HAP-1 (cell line): ENCODE results near the gene PLA2G4F.
"Not testable (repeated sequence)": the region's sequence is repeated elsewhere in the genome, so short reads cannot be mapped to it uniquely, and the experiment has no call there.

ENCODE experiments used
- DNase-seq, 2 experiments: peaks; one replicate each; pipeline ENCODE4 v3.0.0-alpha.2; 2016 to 2020; ENCODE audit warnings: low spot score in 2 of 2
- H3K27me3 ChIP-seq: fragments of 250-450 bp; sonication (Bioruptor Pico); 2 replicates; pipeline ENCODE4 v1.5.1; 2020; ENCODE audit warnings: low read depth, mild to moderate bottlenecking, moderate library complexity
- H3K36me3 ChIP-seq: fragments of 250-450 bp; sonication (Bioruptor Pico); replicated peaks from 2 replicates; pipeline ENCODE4 v1.5.1; 2020; ENCODE audit warnings: mild to moderate bottlenecking
- H3K4me1 ChIP-seq: fragments of 250-450 bp; sonication (Bioruptor Pico); 2 replicates; pipeline ENCODE4 v1.5.1; 2020; ENCODE audit warnings: mild to moderate bottlenecking
- H3K4me3 ChIP-seq: fragments of 250-450 bp; sonication (Bioruptor Pico); 2 replicates; pipeline ENCODE4 v1.5.1; 2020; ENCODE audit warnings: mild to moderate bottlenecking, moderate library complexity
- H3K9me3 ChIP-seq: fragments of 250-450 bp; sonication (Bioruptor Pico); 2 replicates; pipeline ENCODE4 v1.5.1; 2020; ENCODE audit warnings: mild to moderate bottlenecking, moderate library complexity
- in situ Hi-C: fragments of 300-500 bp; cut with MboI; formaldehyde crosslinking; loops from 3 replicates; pipeline ENCODE4 v1.14.3; 2020; ENCODE audit warnings: low sequenced_read_pairs, inconsistent platforms, mixed read lengths

Gene PLA2G4F

GRCh38 chr15:42101861-42102260, 54.6 kb downstream of the PLA2G4F start:
- Histone ChIP-seq H3K36me3 (no peaks in the 10 kb centered on the region), H3K4me3 (no peak overlapping the region), H3K9me3 (no peaks in the 10 kb centered on the region), H3K4me1 (no peaks in the 10 kb centered on the region), H3K27me3 (no peaks in the 10 kb centered on the region)
- in situ Hi-C loops: no loop called here
- DNase-seq: no peak

GRCh38 chr15:42100021-42100800, 56.2 kb downstream of the PLA2G4F start:
- Histone ChIP-seq H3K9me3 (no peaks in the 10 kb centered on the region), H3K36me3 (no peaks in the 10 kb centered on the region), H3K4me1 (no peaks in the 10 kb centered on the region), H3K27me3 (no peaks in the 10 kb centered on the region), H3K4me3 (no peak overlapping the region)
- in situ Hi-C loops: no loop called here
- DNase-seq: no peak

- in situ Hi-C loops: no loop called here
- no peak for DNase-seq
- H3K27me3 ChIP-seq: no peaks in the 10 kb centered on the region
- H3K4me3 ChIP-seq: no peak overlapping the region
- no peaks in the 10 kb centered on the region for H3K36me3 ChIP-seq
- H3K4me1 ChIP-seq: peaks cover 4% of the 10 kb centered on the region; the same call in 1 of the 2 replicates
- no peaks in the 10 kb centered on the region for H3K9me3 ChIP-seq
Measured at GRCh38 chr15:42097018-42097417, 59.4 kb downstream of the PLA2G4F start.

- in situ Hi-C loops: no loop called here
- H3K27me3 ChIP-seq: no peaks in the 10 kb centered on the region
- no peak within 1 kb of the TSS for H3K4me3 ChIP-seq
- no peaks in the 10 kb centered on the region for H3K36me3 ChIP-seq
- no peaks in the 10 kb centered on the region for H3K9me3 ChIP-seq
- no peak for DNase-seq
- peaks cover 5% of the 10 kb centered on the region; the same call in 1 of the 2 replicates for H3K4me1 ChIP-seq
Measured at GRCh38 chr15:42094512-42094963, 61.9 kb downstream of the PLA2G4F start, which contains the start of gene PLA2G4D. PLA2G4D (minus strand) TSS chr15:42094562; CDS start chr15:42094459, 103 bp downstream.

- DNase-seq: no peak
- H3K4me1 ChIP-seq: peaks cover 5% of the 10 kb centered on the region; the same call in 1 of the 2 replicates
- H3K27me3 ChIP-seq: no peaks in the 10 kb centered on the region
- no peaks in the 10 kb centered on the region for H3K36me3 ChIP-seq
- no peaks in the 10 kb centered on the region for H3K9me3 ChIP-seq
- no peak overlapping the region for H3K4me3 ChIP-seq
- in situ Hi-C loops: no loop called here
Measured at GRCh38 chr15:42093966-42094365, 62.5 kb downstream of the PLA2G4F start.

- no peak overlapping the region for H3K4me3 ChIP-seq
Measured at GRCh38 chr15:42092398-42093318, 63.8 kb downstream of the PLA2G4F start.

GRCh38 chr15:42091753-42092397, 64.6 kb downstream of the PLA2G4F start:
- in situ Hi-C loops, H3K27me3 ChIP-seq, H3K4me1 ChIP-seq, H3K4me3 ChIP-seq, DNase-seq, H3K36me3 ChIP-seq, H3K9me3 ChIP-seq: not testable (repeated sequence)

More at GRCh38 chr15:42092398-42093318, 63.8 kb downstream of the PLA2G4F start:
- Histone ChIP-seq H3K4me1 (peaks cover 5% of the 10 kb centered on the region; the same call in 1 of the 2 replicates), H3K9me3 (no peaks in the 10 kb centered on the region), H3K27me3 (no peaks in the 10 kb centered on the region), H3K36me3 (no peaks in the 10 kb centered on the region)
- DNase-seq: no peak
- in situ Hi-C loops: no loop called here

GRCh38 chr15:42090781-42091180, 65.7 kb downstream of the PLA2G4F start:
- no peaks in the 10 kb centered on the region for H3K36me3 ChIP-seq
- no peak overlapping the region for H3K4me3 ChIP-seq
- H3K27me3 ChIP-seq: no peaks in the 10 kb centered on the region
- H3K9me3 ChIP-seq: no peaks in the 10 kb centered on the region
- peaks cover 5% of the 10 kb centered on the region; the same call in 1 of the 2 replicates for H3K4me1 ChIP-seq
- in situ Hi-C loops: no loop called here
- no peak for DNase-seq

- in situ Hi-C loops: no loop called here
- no peak overlapping the region for H3K4me3 ChIP-seq
- no peaks in the 10 kb centered on the region for H3K9me3 ChIP-seq
- H3K4me1 ChIP-seq: peaks cover 5% of the 10 kb centered on the region; the same call in 1 of the 2 replicates
- no peak for DNase-seq
- H3K36me3 ChIP-seq: no peaks in the 10 kb centered on the region
- H3K27me3 ChIP-seq: no peaks in the 10 kb centered on the region
Measured at GRCh38 chr15:42090370-42090769, 66.1 kb downstream of the PLA2G4F start.

GRCh38 chr15:42089942-42090341, 66.5 kb downstream of the PLA2G4F start:
- H3K9me3 ChIP-seq: no peaks in the 10 kb centered on the region
- DNase-seq: no peak
- no peaks in the 10 kb centered on the region for H3K36me3 ChIP-seq
- peaks cover 5% of the 10 kb centered on the region; the same call in 1 of the 2 replicates for H3K4me1 ChIP-seq
- in situ Hi-C loops: no loop called here
- no peak overlapping the region for H3K4me3 ChIP-seq
- H3K27me3 ChIP-seq: no peaks in the 10 kb centered on the region
